Measurements from ENCODE around the gene GLRA3.

DNA sequence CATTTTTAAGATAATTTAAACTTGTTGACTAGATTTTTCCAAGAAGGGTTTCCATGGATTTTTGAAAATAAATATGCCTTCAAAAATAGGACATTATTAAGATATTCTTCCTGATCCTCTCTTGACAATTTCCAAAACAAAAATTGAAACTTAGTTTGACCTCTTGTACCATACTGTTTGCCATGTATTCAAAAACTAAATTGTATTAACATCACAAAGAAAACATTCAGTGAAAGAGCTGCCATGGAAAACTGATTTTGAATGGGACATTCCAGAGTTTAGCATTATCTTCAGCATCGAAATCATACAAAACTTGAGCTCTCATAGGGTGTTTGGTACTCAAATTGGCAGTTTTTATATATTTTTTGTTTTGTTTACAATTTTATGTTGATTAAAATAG is 238.7 kb downstream of the GLRA3 start:
- TF ChIP-seq EP300 (IDR thresholded peaks at IDR 0.05; ENCODE audit: borderline replicate concordance): no peak
- TF ChIP-seq, protein P1, sequence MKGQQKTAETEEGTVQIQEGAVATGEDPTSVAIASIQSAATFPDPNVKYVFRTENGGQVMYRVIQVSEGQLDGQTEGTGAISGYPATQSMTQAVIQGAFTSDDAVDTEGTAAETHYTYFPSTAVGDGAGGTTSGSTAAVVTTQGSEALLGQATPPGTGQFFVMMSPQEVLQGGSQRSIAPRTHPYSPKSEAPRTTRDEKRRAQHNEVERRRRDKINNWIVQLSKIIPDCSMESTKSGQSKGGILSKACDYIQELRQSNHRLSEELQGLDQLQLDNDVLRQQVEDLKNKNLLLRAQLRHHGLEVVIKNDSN (IDR thresholded peaks at IDR 0.05): no peak

Measured in Ishikawa (cell line).